Stimulated activated CD4-positive, alpha-beta T cell treated with anti-CD3 and anti-CD28 coated beads, TNF-alpha, amount 100 ng/mL, for 1 hour (primary cell): Measurements from ENCODE around the gene F10.

Experiments
- DNase-seq, 3 donors: peaks; one replicate each; pipeline ENCODE4 v3.0.0-alpha.2; 2020; ENCODE audit warnings: low read depth in 3 of 3, low spot score in 1 of 3

Gene F10

DNA sequence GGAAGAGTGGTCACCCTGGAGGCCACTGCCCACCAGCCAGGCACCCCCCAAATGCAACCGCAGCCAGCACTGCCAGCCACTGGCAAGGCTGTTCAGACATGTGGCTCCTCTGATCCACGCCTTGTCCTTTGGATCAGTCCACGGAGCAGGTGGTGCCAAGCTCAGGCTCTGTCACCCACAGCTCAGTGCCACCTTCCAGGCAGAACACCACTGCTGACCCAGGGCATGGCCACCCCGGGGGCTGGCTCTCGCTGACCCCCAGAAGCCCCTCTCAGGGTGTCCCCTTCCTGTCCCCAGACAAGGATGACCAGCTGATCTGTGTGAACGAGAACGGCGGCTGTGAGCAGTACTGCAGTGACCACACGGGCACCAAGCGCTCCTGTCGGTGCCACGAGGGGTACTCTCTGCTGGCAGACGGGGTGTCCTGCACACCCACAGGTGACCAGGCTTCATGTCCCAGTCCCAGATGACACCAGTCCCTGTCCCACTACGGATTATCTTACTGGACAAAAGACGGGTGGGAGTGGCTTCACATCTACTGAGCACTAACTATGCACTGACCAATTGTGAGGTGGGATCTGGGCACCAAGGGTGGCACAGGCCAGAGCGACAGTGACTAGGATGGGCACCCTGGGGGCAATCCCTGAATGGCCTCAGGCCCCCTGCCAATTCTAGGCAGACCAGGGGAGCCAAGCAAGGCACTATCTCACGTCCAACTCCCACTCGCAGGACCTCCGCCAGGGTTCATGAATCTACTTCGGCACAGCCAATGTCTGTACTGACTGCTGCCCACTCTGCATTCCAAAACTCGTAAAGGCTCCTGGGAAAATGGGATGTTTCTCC is 7.0 kb upstream of the F10 start:
- no peak for DNase-seq

DNA sequence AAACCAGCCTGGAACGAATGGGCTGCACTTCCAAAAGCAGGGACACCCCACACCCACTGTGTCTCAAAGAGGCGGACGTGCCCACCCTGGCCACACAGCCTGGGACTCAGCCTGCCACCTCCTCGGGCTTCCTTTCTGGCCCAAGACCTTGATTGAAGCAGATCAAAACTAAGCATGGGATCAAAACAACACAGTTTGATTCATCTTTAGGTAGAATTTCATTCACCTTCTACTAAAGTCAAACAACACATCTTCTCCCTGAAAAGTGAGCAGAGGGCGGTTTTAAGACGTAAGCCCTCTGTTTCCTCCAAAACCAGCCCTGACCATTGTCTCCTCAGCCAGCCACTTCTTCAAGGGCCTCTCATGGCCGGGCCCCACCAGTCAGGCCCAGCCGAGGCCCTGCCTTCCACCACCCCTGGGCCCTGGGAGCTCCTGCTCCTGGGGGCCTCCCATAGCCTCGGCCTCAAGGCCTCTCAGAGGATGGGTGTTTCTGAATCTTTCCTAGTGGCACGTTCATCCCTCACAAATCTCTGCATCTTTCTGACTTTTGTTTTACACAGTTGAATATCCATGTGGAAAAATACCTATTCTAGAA is 6.3 kb upstream of the F10 start:
- DNase-seq, result no peak

DNA sequence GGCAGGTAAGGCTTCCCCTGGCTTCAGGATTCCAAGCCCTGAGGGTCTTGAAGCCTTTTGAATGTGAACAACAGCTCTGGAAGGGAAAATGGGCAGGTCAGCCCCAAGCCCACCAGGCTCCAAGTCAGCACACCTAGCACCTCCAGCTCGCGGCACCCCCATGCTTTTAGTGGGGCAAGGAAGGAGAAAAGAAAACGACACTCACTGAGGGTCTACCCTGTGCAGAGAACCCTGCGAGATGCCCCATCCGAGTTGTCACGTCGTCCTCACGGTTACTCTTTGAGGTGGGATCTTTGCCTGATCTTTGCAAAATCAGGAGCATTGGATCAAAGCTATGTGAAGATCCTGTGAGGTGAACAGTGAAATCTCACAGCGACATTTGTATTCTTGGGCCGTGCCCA is 5.7 kb upstream of the F10 start:
- no peak for DNase-seq

DNA sequence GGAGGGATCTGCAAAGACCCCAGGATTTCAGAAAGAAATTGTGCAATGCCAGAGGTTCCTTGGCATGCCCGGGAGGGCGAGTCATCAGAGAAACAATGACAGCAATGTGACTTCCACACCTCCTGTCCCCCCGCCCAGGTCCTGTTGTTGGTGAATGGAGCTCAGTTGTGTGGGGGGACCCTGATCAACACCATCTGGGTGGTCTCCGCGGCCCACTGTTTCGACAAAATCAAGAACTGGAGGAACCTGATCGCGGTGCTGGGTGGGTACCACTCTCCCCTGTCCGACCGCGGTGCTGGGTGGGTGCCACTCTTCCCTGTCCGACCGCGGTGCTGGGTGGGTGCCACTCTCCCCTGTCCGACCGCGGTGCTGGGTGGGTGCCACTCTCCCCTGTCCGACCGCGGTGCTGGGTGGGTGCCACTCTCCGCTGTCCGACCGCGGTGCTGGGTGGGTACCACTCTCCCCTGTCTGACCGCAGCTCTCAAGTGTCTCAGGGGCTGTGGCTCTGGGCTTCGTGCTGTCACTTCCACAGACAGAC is 5.2 kb upstream of the F10 start:
- no peak for DNase-seq

DNA sequence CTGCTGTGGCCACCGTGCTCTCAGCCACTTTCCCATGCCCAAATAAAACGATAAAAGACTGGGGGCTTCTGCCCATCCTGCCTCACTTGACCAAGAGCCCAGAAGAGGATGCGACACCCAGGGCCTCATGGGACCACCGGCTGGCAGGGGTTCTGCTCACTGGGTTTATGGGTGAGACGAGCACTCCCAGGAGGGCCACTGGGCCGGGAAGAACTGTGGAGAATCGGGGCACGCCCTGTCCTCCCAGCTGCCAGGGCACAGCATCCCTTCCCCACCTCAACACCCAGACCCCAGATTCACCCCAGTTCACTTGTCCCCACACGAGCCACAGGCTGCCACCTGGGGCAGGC is 4.7 kb upstream of the F10 start:
- DNase-seq, result no peak

DNA sequence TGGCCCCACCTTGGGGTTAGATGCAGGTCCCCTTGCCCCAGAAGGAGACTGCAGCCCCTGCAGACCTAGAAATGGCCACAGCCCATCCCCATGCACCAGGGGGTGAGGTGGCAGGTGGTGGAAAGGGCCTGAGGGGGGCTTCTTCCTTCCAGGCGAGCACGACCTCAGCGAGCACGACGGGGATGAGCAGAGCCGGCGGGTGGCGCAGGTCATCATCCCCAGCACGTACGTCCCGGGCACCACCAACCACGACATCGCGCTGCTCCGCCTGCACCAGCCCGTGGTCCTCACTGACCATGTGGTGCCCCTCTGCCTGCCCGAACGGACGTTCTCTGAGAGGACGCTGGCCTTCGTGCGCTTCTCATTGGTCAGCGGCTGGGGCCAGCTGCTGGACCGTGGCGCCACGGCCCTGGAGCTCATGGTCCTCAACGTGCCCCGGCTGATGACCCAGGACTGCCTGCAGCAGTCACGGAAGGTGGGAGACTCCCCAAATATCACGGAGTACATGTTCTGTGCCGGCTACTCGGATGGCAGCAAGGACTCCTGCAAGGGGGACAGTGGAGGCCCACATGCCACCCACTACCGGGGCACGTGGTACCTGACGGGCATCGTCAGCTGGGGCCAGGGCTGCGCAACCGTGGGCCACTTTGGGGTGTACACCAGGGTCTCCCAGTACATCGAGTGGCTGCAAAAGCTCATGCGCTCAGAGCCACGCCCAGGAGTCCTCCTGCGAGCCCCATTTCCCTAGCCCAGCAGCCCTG is 4.2 kb upstream of the F10 start:
- DNase-seq, result no peak

DNA sequence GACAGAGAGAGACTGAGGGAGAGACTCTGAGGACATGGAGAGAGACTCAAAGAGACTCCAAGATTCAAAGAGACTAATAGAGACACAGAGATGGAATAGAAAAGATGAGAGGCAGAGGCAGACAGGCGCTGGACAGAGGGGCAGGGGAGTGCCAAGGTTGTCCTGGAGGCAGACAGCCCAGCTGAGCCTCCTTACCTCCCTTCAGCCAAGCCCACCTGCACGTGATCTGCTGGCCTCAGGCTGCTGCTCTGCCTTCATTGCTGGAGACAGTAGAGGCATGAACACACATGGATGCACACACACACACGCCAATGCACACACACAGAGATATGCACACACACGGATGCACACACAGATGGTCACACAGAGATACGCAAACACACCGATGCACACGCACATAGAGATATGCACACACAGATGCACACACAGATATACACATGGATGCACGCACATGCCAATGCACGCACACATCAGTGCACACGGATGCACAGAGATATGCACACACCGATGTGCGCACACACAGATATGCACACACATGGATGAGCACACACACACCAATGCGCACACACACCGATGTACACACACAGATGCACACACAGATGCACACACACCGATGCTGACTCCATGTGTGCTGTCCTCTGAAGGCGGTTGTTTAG is 3.3 kb upstream of the F10 start:
- no peak for DNase-seq

DNA sequence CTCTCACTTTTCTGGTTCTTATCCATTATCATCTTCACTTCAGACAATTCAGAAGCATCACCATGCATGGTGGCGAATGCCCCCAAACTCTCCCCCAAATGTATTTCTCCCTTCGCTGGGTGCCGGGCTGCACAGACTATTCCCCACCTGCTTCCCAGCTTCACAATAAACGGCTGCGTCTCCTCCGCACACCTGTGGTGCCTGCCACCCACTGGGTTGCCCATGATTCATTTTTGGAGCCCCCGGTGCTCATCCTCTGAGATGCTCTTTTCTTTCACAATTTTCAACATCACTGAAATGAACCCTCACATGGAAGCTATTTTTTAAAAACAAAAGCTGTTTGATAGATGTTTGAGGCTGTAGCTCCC is 2.8 kb upstream of the F10 start:
- no peak for DNase-seq

DNA sequence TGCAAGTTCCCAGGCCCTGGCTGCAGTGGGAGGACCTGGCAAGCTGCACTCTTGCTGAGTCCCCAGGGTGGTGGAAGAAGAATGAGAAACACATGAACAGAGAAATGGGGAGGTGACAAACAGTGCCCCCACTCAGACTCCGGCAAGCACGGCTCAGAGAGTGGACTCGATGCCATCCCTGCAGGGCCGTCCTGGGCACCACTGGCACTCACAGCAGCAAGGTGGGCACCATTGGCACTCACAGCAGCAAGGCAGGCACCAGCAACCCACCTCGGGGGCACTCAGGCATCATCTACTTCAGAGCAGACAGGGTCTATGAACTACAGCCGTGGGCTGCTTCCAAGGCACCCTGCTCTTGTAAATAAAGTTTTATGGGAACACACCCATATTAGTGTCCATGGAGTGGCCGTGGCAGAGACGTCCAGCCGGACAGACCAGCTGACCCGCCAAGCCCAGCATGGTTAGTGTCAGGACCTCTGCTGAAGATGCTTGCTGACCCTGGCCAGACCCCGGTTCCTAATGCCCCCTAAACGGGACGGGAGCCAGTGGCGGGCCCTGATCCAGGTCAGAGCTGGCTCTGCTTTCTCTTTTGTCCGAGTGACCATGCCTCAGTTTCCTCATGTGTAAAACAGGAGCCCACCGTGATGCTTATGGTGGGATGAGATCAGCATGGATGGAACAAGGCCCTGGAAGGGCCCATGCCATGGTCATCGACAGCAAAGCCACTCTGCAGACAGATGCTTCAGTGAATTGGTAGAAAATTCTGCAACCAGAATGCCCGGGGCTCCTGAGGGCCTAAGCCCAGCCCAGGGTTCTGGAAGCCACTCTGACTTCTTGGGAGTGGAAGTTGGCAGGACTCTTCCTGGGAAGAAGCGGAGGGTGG is 2.1 kb upstream of the F10 start:
- no peak for DNase-seq

DNA sequence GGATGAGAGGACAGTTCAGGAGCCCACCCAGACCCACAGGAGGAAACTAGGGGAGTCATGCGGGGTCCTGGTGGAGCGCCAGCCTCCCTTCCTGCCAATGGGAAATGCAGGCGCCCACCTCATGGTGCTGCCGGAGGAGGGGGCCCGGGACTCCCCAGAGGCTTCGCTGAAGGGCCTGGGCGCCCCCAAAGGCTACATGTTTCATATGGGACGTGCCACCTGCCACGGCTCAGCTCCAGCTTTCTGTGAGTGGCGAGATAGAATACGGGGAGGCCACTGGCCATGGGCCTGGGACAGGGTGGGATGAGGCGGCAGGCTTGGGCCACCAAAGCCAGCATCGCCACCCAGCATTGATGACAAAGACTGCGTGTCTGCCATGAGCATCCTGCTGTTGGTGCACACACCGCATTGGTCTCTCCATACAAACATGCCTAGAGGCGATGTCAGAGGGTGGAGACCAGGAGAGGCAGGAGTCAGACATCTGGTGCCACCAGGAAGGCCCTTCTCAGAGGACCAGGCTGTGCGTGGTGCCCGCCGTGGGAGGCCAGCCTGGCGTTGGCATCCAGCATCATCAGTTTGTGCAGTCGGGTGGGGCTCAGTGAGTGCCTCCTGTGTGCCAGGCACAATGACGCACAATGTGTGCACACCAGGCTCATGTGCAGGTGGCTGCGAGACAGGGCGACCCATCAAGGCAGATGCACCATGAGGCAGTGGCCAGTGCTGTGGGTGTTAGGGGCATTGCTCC is 1.2 kb upstream of the F10 start:
- no peak for DNase-seq

DNA sequence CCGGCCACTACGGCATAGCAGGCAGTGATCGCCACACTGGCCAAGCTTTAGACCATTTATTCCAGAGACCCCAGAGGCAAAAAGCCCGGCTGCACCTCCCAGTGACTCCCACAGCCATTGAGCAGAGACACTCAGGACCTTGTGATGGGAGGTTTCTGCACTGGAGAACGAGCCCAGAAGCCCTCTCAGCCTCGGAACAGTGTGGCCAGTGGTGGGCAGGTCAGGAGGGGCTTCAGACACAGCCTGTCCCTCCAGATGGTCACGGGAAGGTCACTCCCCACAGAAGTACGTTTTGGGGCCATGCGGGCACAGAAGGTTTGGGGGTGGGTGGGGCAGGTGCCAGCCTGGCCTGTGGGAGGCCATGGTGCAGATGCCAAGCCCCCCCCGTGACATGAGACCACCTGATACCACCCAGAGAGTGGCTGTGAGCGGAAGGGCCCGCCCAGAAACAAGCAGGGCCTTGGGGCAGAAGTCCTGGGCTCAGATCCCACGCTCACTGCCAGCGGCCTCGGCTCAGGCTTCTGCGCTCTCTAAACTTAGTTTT is 599 bp upstream of the F10 start:
- DNase-seq, result no peak

DNA sequence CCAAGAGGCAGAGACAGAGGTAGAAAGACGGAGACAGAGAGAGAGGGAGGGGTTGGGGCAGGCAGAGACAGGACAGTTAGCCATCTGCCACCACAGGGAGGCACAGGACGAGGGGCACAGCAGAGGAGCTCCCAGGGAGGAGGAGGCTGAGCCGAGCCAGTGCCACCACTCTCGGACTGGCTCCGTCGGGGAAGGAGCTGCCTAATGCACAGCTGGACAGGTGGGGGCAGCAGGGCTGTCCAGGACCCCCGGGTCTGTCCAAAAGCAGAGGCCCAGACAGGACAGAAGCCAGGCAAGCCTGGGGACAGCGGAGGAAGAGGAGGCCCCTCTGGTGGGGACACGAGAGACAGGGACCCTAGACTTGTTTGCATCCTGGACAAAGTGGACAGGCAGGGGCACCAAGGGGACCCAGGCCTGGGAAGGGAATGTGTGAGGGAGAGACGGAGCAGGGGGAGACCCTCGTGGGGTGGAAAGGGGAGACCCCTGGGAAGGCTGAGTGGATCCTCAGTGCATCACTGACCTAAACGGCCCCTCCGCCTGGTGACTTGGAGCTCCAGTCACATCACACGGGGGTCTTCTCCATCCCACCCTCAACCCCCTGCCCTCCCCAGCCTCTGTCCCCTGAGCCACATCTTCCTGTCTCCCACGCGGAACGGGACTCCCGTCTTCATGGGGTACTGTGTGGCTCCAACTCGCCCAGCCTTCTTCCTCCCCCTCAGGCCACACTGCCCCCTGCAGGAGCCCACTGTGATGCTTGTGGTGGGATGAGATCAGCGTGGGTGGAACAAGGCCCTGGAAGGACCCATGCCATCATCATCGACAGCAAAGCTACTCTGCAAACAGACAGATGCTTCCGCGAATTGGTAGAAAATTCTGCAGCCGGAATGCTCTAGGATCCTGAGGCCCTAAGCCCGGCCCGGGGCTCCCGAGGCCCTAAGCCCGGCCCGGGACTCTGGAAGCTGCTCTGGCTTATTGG is 915 bp downstream of the F10 start:
- DNase-seq, result no peak

DNA sequence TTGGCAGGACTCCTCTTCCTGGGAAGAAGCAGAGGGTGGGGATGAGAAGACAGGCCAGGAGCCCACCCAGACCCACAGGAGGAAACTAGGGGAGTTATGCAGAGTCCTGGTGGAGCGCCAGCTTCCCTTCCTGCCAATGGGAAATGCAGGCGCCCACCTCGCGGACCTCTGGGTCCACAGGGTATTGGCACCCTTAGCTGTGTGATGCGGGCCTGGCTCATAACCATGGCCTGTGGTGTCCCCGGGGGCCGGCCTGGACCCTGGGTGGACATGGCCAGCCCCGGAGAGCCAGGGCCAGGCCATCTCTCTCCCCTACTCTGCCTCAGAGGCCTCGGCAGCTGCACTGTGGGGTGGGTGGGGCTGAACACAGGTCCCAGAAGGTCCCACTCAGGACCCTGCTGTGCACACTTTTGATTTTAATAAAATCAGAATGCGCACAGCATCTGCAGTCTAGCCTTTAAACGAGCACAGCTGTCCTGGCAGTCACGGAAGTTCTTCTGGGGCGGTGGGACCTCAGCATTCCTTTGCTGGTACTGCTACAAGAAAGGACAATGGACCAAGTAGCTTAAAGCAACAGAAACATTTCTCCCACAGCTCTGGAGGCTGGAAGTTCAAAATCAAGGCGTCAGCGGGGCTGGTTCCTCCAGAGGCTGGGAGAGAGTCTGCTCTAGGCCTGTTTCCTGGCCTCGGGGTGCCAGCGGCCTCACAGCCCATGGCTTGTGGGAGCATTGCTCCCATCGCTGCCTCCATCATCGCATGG is 1.8 kb downstream of the F10 start:
- no peak for DNase-seq

DNA sequence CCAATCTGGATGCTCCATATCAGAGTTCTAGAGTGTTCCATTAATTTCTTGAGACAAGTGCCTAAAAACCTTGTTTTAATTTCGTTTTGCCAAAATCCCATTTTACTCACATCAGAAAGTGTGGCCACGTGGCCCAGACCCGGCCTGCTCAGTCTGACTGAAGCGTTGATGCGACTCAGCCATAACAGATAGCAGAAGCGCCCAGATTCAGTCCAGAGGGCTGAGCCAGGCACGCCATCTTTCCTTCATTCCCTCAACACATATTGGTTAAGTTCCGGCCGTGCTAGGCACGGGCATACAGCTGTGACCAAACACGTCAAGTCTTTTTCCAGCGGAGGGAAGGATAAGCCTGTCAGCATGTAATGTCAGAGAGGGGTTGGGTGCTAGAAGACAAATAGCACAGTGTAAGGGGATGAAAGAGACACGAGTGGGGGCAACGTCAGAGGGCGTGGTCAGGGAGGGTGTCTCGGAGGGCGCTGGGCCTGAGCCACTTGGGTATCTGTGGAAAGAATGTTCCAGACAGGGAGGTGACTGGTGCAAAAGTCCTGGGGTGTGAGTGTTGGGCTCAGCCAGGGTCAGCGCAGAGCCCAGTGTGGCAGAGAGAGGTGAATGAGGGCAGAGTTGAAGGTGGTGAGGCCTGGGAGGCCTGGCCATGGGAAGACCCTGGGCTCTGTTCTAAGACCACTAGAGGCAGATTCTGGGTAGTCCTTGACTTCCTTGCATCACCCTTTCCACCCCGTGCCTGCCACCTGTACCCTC is 3.1 kb downstream of the F10 start:
- DNase-seq, result no peak

DNA sequence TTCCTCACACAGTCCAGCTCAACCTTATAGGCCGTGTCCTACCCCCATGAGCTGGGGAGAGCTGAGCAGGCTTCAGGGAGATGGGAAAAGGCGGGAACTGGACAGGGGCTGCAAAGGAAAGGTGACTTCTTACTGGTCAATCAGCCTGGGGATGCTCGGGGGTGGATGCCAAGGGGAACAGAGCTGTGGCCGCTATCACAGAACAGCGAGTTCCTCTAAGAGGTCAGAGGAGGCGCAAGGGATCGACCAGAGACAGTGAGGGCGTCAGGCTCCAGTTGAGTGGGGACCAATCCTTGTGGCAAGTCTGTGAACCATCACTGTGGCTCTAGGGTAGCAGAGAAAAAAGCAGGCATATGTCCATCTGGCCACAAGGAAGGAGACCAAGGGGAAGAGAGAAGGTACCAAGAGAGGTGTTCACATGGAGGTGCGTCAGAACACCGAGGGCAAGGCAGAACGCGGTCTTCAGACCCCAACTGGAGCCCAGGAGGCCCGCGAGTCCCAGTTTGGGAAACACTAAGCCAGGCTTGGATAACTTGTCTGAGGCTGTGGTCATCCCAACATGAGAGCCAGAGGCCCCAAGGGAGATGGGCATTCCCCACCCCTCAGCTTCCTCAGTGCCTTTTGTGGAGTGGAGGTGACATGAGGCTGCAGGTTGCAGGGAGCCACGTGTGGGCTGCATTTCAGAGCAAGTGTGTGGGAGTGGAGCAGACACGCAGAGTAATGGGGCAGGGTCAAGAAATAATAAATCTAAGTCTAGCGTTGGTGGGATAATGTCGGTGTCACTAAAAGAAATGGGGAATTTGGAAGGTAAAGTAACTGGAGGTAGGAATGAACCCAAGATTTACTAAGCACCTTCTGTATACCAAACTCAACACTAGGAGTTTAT is 3.9 kb downstream of the F10 start:
- DNase-seq, result no peak

DNA sequence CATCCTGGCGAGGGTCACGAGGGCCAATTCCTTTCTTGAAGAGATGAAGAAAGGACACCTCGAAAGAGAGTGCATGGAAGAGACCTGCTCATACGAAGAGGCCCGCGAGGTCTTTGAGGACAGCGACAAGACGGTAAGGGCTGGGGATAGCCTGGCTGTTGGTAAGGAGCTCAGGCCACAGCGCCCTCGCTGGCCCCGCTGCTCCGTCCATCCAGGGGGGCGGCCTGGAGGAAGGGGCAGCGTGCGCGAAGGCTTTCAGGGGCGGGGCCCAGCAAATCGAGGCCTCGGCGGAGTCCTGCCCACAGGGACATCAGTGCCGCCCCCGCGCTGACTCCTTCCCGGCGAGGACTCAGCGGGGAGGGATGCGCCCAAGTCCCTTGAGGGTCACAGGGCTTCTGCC is 6.9 kb downstream of the F10 start:
- DNase-seq, result no peak
